ENCODE data around the gene NID1.

GRCh38 chr1:235943581-235944114, 121.2 kb downstream of the NID1 start:
- TF ChIP-seq, protein P1, sequence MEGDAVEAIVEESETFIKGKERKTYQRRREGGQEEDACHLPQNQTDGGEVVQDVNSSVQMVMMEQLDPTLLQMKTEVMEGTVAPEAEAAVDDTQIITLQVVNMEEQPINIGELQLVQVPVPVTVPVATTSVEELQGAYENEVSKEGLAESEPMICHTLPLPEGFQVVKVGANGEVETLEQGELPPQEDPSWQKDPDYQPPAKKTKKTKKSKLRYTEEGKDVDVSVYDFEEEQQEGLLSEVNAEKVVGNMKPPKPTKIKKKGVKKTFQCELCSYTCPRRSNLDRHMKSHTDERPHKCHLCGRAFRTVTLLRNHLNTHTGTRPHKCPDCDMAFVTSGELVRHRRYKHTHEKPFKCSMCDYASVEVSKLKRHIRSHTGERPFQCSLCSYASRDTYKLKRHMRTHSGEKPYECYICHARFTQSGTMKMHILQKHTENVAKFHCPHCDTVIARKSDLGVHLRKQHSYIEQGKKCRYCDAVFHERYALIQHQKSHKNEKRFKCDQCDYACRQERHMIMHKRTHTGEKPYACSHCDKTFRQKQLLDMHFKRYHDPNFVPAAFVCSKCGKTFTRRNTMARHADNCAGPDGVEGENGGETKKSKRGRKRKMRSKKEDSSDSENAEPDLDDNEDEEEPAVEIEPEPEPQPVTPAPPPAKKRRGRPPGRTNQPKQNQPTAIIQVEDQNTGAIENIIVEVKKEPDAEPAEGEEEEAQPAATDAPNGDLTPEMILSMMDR (optimal IDR thresholded peaks at IDR 0.05 in 1 of 3, IDR thresholded peaks at IDR 0.05 in 1 of 3, conservative IDR thresholded peaks at IDR 0.05 in 1 of 3; ENCODE audit: extremely low read depth in 1 of 3, insufficient read depth in 2 of 3, low read length in 3 of 3), result no peak
- TF ChIP-seq EZH2 (IDR thresholded peaks at IDR 0.05; ENCODE audit: low read length), result no peak

Data from keratinocyte (primary cell).